PC-9 (cell line): ENCODE measurements around the gene OR4E1. TPM values are rescaled to one million over a fixed set of nuclear protein-coding genes. Genes with fewer than 3 reads are reported as not detected.
"Not testable (repeated sequence)": the region's sequence is repeated elsewhere in the genome, so short reads cannot be mapped to it uniquely, and the experiment has no call there.

Experiments
- BruUV-seq: library from RNA; stranded (reverse); fragments of 400-500 nt; replicated peaks from 2 replicates; lab custom pipeline; 2021; lab: Mats Ljungman, UMichigan
- CTCF ChIA-PET: fragments of 300-600 bp; sonication (Branson Sonifier 250); formaldehyde crosslinking; loops from one replicate; lab custom pipeline; 2022; ENCODE audit warnings: antibody characterized with exemption; lab: Charles Lee
- POLR2A ChIA-PET: fragments of 300-600 bp; sonication (Branson Sonifier 250); formaldehyde crosslinking; loops from one replicate; lab custom pipeline; 2022; ENCODE audit warnings: antibody characterized with exemption; ENCODE audit not compliant: unreplicated experiment; lab: Charles Lee
- DNase-seq, 2 experiments: peaks; one replicate each; pipeline versions ENCODE4 v3.0.0 to v3.0.0-alpha.2; 2015 to 2022; ENCODE audit warnings: mixed read lengths in 1 of 2
- H2AFZ ChIP-seq: fragments of 200-600 bp; sonication (generic); 2 replicates; pipeline ENCODE4 v1.8.1; 2017; ENCODE audit warnings: antibody characterized with exemption
- H3F3A ChIP-seq: fragments of 200-600 bp; sonication (generic); 2 replicates; pipeline ENCODE4 v1.8.1; 2017; ENCODE audit warnings: antibody characterized with exemption, mild to moderate bottlenecking, low read depth; ENCODE audit not compliant: insufficient read depth
- H3K27ac ChIP-seq: fragments of 200-600 bp; sonication (generic); 2 replicates; pipeline ENCODE4 v1.6.1; 2016; ENCODE audit warnings: mixed run types
- H3K27me3 ChIP-seq: fragments of 200-600 bp; sonication (generic); 2 replicates; pipeline ENCODE4 v1.6.1; 2016; ENCODE audit warnings: low read depth, mixed run types; ENCODE audit not compliant: insufficient read depth
- H3K36me3 ChIP-seq: fragments of 200-600 bp; sonication (generic); 2 replicates; pipeline ENCODE4 v1.6.1; 2016; ENCODE audit warnings: low read depth, mixed run types
- H3K4me1 ChIP-seq: fragments of 200-600 bp; sonication (generic); replicated peaks from 2 replicates; pipeline ENCODE4 v1.6.1; 2016; ENCODE audit warnings: mixed run types; ENCODE audit not compliant: insufficient read depth
- H3K4me2 ChIP-seq: fragments of 200-600 bp; sonication (generic); 2 replicates; pipeline ENCODE4 v1.6.1; 2017; ENCODE audit warnings: mixed run types
- H3K4me3 ChIP-seq: fragments of 200-600 bp; sonication (generic); 2 replicates; pipeline ENCODE4 v1.6.1; 2016; ENCODE audit warnings: mixed run types
- H3K79me2 ChIP-seq: fragments of 200-600 bp; sonication (generic); 2 replicates; pipeline ENCODE4 v1.6.1; 2017; ENCODE audit warnings: low read depth, mixed run types
- H3K9me2 ChIP-seq: fragments of 200-600 bp; sonication (generic); 2 replicates; pipeline ENCODE4 v1.8.1; 2017; ENCODE audit warnings: mild to moderate bottlenecking; ENCODE audit not compliant: insufficient read depth
- H3K9me3 ChIP-seq: fragments of 200-600 bp; sonication (generic); 2 replicates; pipeline ENCODE4 v1.8.1; 2016; ENCODE audit warnings: low read depth; ENCODE audit not compliant: insufficient read depth
- H4K20me1 ChIP-seq: fragments of 200-600 bp; sonication (generic); 2 replicates; pipeline ENCODE4 v1.8.1; 2017; ENCODE audit not compliant: insufficient read depth
- EZH2 ChIP-seq: fragments of 200-600 bp; sonication (generic); IDR thresholded peaks from 2 replicates; pipeline ENCODE4 v1.8.0; 2017; ENCODE audit warnings: antibody characterized with exemption, low read depth
- intact Hi-C: fragments of 100-400 bp; cut with micrococcal nuclease; formaldehyde crosslinking; loops from one replicate; pipeline ENCODE4 v1.10.0; 2022; ENCODE audit not compliant: unreplicated experiment
- total RNA-seq: library from RNA; stranded (reverse); gene quantifications from 2 replicates; pipeline ENCODE4 v1.2.3, GENCODE V29; 2021
- TF ChIP-seq, protein P1 (sequence below): fragments of 200-600 bp; sonication (generic); conservative IDR thresholded peaks from 2 replicates; pipeline ENCODE4 v1.6.1; 2017; ENCODE audit warnings: mixed run types, antibody characterized with exemption, mild to moderate bottlenecking, moderate library complexity

Gene OR4E1
- total RNA-seq, 1 experiment from 2014 or later, result not detected

GRCh38 chr14:21631084-21631483 lies 42.5 kb downstream of the OR4E1 start:
- CTCF ChIA-PET, result interaction anchor here (0.7 kb wide), 1 partner anchor 43 kb away, joined by 7 read pairs; no protein-coding TSS in a partner anchor
- no TSS peak for BruUV-seq
- Histone ChIP-seq H3F3A (peaks cover 6% of the 10 kb centered on the region; the same call in 1 of the 2 replicates), H3K4me2 (peak overlapping the region; percentile 53), H3K79me2 (no peaks in the 10 kb centered on the region), H3K27ac (peak overlapping the region; percentile 44; the same call in 1 of the 2 replicates), H3K27me3 (no peaks in the 10 kb centered on the region), H2AFZ (no peak overlapping the region), H3K9me3 (no peaks in the 10 kb centered on the region), H3K9me2 (no peaks in the 10 kb centered on the region), H4K20me1 (no peaks in the 10 kb centered on the region), H3K4me1 (peaks cover 15% of the 10 kb centered on the region), H3K36me3 (no peaks in the 10 kb centered on the region), H3K4me3 (no peak overlapping the region)
- TF ChIP-seq EZH2, result no peak
- TF ChIP-seq, protein P1, sequence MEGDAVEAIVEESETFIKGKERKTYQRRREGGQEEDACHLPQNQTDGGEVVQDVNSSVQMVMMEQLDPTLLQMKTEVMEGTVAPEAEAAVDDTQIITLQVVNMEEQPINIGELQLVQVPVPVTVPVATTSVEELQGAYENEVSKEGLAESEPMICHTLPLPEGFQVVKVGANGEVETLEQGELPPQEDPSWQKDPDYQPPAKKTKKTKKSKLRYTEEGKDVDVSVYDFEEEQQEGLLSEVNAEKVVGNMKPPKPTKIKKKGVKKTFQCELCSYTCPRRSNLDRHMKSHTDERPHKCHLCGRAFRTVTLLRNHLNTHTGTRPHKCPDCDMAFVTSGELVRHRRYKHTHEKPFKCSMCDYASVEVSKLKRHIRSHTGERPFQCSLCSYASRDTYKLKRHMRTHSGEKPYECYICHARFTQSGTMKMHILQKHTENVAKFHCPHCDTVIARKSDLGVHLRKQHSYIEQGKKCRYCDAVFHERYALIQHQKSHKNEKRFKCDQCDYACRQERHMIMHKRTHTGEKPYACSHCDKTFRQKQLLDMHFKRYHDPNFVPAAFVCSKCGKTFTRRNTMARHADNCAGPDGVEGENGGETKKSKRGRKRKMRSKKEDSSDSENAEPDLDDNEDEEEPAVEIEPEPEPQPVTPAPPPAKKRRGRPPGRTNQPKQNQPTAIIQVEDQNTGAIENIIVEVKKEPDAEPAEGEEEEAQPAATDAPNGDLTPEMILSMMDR, result no peak
- POLR2A ChIA-PET, result no interaction called here
- intact Hi-C loops, result no loop called here
- peak; percentile 22 to 86 for DNase-seq

- DNase-seq, POLR2A ChIA-PET, BruUV-seq, H3K79me2 ChIP-seq, H3K9me2 ChIP-seq, H3K9me3 ChIP-seq, H4K20me1 ChIP-seq, H3K4me3 ChIP-seq, H3K36me3 ChIP-seq, H3K27me3 ChIP-seq, H2AFZ ChIP-seq, H3F3A ChIP-seq, intact Hi-C loops: not testable (repeated sequence)
- CTCF ChIA-PET, result interaction anchor here (0.7 kb wide), 1 partner anchor 43 kb away, joined by 7 read pairs; no protein-coding TSS in a partner anchor
- Histone ChIP-seq H3K4me2 (peak overlapping the region; percentile 53; the same call in 1 of the 2 replicates), H3K27ac (peak overlapping the region; percentile 35), H3K4me1 (peaks cover 15% of the 10 kb centered on the region)
These were observed 43.1 kb downstream of the OR4E1 start for GRCh38 chr14:21630503-21630902.

- no peak for TF ChIP-seq EZH2
- TF ChIP-seq, protein P1, result no peak
- Histone ChIP-seq H3K27ac (peak overlapping the region; percentile 41; the same call in 1 of the 2 replicates), H2AFZ (no peak overlapping the region), H3K4me2 (no peak overlapping the region; the same call in 1 of the 2 replicates), H3K9me3 (no peaks in the 10 kb centered on the region), H3K9me2 (no peaks in the 10 kb centered on the region), H4K20me1 (no peaks in the 10 kb centered on the region), H3K79me2 (no peaks in the 10 kb centered on the region), H3K36me3 (no peaks in the 10 kb centered on the region), H3K27me3 (no peaks in the 10 kb centered on the region), H3K4me3 (no peak overlapping the region), H3K4me1 (peaks cover 14% of the 10 kb centered on the region), H3F3A (peaks cover 4% of the 10 kb centered on the region; the same call in 1 of the 2 replicates)
- ChIA-PET CTCF (interaction anchor here (0.7 kb wide), 1 partner anchor 353 kb away, joined by 3 read pairs; no protein-coding TSS in a partner anchor), POLR2A (no interaction called here)
- peak; percentile 7 to 58 for DNase-seq
- no TSS peak for BruUV-seq
- intact Hi-C loops, result no loop called here
These were observed 47.0 kb downstream of the OR4E1 start for GRCh38 chr14:21626491-21627230.

Other genes starting within 250 kb of the OR4E1 start
- gene CHD8, start 217.7 kb downstream of the OR4E1 start, total RNA-seq, result 57.3 and 58.7 TPM in 2 replicates
- gene RAB2B, start 196.9 kb downstream of the OR4E1 start, total RNA-seq, result 12.2 and 12.8 TPM in 2 replicates
- 32.9 and 50.6 TPM in 2 replicates for gene TOX4, start 196.6 kb downstream of the OR4E1 start, total RNA-seq
- gene METTL3, start 162.5 kb downstream of the OR4E1 start, total RNA-seq, result 27.9 and 30.7 TPM in 2 replicates
- 10.3 and 10.9 TPM in 2 replicates for gene SALL2, start 147.5 kb downstream of the OR4E1 start, total RNA-seq
- gene OR10G3, start 93.7 kb downstream of the OR4E1 start, total RNA-seq, result not detected in 2 replicates
- not detected in 2 replicates for gene OR10G2, start 38.9 kb downstream of the OR4E1 start, total RNA-seq
- gene OR4E2, start 20.0 kb downstream of the OR4E1 start, total RNA-seq, result not detected in 2 replicates